HG03342 (cell line): Measurements from ENCODE around the gene TTC39B.
"Not testable (repeated sequence)": the region's sequence is repeated elsewhere in the genome, so short reads cannot be mapped to it uniquely, and the experiment has no call there.

Experiments used
- ATAC-seq: cut with Tn5 transposase; IDR thresholded peaks from one replicate; pipeline ENCODE4 v1.9.1; 2021; ENCODE audit warnings: mild to moderate bottlenecking, moderate library complexity; ENCODE audit not compliant: unreplicated experiment

The TTC39B gene

DNA sequence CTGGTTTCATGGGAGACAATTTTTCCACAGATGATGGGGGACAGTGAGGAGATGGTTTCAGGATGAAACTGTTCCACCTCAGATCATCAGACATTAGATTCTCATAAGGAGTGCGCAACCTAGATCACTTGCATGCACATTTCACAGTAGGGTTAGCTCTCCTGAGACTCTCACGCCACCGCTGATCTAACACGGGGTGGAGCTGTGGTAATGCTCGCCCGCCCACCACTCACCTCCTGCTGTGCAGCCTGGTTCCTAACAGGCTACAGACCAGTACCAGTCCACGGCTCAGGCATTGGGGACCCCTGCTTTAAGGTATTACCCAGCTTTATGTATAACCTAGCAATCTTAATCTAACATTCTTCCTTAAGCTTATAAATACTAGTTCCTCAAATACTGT, 35.6 kb downstream of the TTC39B start:
- no peak for ATAC-seq

DNA sequence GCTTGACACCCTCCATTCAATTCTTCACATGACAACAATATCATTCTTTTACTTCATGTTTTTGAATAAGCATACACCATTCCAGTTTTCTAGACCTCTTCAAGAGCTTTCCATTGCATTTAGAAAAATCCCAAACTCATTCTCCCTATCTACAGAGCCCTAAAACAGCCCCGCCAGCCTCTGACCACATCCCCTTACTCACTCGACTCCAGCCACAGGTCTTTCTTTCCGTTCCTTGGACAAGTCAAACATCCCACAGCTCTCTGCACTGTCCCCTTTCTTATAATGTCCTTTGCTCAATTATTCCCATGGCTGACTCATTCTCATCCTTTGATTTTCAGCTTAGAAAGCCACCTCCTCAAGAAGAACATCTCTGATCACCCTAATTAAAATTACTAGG, 38.2 kb downstream of the TTC39B start:
- ATAC-seq = no peak

DNA sequence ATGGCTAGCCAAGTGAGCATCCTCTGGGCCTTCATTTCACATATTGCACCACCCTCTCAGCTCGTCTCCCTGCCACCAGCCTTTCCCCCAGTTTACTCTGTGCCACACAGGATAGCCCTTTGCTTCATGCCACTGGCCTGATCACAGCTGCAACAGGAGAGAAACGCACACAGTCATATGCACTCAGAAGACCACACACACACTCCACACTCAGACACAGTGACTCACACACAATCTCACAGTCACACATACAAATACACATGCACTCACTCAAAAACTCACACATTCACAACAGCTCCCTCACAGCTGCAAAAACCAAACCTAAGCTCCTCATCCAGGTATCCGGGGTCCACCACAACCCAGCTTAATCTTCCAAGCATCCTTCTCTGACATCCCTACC, 38.7 kb downstream of the TTC39B start:
- no peak for ATAC-seq

DNA sequence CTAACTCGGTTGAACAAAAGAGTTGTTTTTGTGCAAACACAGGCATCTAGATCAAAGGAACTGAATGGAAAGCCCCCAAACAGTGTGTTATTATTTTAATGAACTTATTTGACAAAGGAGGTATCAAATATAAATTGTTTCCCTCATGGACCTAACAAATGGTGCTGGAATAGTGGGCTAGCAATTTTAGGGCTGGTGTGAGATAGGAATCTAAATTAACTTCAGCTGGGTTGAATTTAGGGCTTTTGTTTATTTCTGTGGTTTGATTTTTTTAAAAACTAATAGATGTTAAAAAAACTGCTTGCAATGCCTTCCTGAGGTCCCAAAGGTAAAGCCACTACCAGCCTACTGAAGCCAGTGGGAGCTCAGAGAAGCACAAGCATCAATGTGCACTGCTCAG, 42.1 kb downstream of the TTC39B start:
- ATAC-seq = no peak

DNA sequence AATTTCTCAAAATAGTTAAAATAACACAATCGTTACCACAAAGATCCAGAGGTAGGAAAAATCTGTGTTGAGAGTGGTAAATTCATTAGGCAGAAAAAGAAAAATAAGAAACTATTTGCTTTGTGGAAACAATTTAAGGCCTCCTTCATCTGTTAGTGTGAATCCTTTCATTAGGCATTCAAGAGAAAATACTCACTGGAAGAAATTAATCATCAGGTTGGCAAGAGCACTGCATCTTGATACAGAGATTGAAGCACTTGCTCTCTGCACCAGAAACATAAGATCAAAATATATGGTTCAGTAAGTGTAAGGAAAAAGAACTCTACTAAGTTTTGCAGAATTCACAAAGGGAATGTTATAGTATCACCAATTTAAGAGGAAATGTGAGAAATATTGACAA, 44.4 kb downstream of the TTC39B start:
- ATAC-seq = no peak

DNA sequence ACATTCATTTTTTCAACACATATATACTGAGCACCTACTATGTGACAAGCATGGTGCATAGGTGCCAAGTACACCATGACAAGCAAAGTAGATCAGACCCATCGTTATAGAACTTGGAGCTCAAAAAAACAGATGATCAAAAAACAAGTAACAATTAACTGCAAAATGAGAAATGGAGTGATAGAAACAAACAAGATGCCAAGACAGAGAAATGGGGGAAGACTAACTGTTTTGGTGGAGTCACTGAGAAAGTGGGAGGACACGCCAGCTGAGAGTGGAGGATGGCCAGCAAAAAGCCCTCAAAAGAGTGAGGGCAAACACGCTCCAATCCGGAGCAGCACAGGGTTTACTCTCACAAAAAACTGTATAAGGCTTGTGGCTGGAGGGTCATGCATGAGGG, 50.6 kb downstream of the TTC39B start:
- no peak for ATAC-seq

DNA sequence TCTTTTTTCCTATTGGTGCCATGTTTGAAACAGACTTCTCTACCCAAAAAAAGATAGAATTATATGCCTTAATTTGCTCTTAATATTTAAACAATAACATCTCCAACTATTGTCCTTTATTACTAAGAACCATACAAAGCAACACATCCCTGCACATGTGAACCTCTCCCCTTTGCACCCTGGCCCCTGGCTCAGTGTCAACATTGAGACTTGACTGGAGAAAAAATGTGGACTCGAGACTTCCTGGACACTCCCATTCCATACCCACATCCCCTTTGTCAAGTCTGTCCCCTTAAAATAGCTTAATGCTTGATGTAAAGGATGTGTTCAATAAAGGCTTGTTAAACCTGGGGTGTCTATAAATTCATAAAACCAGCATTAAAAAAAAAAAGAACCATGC, 53.2 kb downstream of the TTC39B start:
- no peak for ATAC-seq

DNA sequence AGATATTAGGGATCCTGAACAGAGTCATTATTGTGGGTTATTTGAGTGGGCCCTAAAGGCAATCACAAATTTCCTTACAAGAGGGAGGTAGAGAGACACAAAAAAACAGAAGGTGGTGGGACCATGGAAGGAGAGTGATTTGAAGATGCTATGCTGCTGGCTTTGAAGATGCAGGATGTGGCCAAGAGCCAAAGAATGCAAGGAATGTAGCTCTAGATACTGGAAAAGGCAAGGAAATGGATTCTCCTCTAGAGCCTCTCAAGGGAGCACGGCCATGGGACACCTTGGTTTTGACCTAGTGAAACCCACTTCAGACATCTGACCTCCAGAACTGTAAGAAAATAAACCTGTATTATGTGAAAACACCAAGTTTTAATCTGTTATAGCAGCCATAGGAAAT, 53.8 kb downstream of the TTC39B start:
- ATAC-seq = no peak

DNA sequence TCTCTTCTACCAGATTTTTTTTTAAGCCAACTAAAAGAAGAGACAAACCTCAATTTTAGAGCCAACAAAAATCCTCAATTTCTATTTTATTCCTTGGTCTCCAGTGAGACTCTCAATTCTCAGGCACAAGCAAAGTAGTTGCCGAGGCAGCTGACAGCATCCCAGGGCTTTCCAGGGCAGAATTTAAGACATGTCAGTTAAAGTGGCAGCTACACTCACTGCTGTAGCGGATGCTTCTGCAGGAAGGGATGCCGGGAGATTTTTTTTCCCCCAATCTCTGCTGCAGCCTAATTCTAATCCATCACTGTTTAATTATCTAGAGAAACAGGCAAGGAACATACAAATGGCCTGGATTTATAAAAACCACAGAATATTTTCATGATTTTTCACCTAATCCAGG, 57.0 kb downstream of the TTC39B start:
- no peak for ATAC-seq

DNA sequence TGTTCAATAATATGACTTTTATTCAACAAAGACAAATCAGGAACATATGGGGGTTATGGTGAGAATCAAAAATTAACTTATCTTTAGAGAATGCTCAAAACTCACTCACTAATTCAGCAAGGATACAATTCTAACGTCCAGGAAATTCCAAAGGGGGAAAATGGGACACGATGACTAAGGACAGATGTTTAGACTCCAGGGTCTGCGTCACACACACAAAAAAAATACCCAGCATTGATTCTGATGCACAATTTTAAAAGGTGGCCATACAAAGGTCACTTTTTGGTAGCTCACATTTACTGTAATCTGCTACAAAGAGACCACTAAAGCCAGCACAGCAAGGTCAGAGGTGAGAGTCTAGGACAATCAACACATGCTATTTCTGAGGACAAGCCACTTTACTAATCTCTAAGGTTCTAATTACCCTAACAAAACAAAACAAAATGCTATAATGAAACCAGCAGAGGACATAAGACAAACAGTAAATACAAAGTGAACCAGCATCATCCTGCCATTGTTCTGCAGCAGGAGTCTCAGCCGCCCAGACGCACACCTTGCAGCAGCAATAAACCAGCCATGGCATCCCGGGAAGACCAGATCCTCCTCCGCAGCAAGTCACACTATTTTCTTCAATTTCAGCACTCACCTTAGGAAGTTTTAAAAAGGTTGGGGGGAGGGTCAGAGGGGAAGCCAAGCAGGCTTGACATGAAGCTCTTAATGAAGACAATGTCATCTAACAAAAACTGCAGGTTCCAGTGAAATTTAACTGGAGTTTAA, 57.8 kb downstream of the TTC39B start:
- ATAC-seq = no peak

DNA sequence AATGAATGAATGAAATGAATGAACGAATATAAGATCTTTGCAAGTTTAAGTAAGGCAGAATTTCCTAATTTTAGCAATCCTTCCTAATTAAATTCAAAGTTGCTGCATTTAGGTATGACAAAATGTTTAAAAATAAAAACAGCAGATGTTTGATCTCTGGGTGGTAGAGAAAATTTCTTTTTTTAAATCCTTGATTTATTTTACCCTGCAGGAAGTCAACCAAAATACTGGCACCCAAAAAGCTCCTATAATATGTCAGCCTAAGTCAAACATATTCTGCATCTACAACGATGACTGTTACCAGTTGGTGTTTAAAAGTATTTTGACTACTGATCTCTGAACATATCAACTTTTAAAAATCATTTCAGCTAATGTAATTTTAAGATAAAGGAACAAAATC, 58.4 kb downstream of the TTC39B start:
- ATAC-seq = no peak

DNA sequence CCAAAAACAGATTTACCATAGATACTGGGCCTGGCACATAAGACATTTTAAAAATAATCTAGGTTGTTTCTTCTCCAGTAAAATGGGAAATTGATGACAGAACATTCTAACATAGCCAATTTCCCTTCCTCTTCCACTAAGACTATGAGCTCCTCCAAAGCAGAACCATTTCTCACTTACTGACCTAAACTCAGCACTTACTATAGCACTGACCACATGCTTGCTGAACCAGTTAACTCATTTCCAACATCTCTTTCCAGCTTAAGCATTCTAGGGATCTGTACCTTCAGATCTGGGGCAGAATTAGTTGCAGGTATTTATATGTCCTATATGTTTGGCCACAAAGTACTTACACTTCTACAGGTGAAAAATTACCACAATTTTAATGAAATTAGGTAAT, 58.9 kb downstream of the TTC39B start:
- ATAC-seq = no peak

DNA sequence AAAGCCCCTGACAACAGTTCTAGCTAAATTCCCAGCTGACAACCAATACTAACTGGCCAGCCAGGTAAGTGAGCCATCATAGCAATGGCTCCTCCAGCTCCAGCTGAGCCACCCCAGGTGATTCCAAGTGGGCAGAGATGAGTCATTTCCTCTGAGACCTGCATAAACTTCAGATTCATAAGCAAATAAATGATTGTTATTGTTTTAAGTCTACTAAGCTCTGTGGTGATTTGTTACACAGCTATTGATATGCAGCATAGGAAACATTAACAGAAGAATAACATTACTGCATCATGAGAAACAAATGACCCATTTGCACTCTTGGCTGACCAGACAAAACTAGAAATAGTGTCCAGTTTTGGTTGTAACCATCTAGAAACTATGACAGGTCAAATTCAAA, 60.3 kb downstream of the TTC39B start:
- no peak for ATAC-seq

DNA sequence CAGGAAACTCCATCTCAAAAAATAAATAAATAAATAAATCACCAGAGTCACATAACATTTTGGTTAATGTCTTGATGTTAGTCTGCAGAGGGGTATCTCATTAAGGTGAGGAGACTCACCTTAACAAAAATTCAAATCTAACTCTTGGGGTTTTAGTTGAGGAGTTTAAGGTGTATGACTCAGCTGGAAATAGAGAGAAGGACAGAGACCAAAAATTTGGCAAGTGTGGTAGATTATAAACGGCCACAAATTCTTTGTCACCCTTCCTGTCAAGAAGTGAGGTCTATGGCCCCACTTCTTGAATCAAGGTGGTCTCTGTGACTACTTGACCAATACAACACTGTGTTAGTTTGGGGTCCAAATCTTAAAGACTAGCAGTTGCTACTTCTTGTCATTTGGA, 60.8 kb downstream of the TTC39B start:
- ATAC-seq = no peak

DNA sequence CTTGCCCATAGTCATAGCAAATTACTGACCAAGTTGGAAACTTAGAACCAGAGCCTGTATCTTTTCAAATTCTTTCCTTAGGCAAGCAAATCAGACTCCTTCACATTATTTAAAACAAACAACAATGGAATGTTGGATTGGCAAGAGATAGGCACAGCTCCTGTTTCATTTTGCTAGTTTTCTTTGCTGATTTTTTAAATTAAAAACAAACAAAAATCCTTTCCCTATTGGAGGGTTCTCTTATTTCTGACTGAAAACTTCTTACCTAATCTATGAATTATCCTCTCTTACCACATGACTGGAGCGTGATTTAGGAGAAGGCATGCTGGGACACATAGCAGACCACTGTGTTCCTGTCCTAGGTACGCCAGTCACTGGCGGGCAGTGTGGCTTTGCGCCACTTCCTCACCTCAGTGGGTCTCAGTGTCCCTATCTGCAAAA, 63.0 kb downstream of the TTC39B start:
- ATAC-seq = no peak

DNA sequence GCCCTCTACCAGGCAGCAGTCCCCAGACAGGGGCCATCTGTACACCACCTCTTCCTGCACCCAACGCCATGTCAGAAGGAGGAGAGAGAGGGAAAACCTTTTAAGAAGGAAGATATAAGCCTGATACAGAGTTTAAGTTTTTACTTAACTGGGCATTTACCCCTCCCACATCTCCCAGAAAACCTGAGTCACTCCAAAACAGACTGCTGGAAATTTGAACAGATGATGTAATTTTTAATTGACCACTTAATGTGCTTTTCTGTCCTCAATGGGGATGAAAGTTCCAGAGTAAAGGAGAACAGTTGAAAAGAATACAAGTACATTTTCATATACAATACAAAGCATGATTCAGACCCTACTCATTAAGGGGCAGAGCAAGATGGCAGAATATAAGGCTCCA, 63.9 kb downstream of the TTC39B start:
- ATAC-seq = no peak

DNA sequence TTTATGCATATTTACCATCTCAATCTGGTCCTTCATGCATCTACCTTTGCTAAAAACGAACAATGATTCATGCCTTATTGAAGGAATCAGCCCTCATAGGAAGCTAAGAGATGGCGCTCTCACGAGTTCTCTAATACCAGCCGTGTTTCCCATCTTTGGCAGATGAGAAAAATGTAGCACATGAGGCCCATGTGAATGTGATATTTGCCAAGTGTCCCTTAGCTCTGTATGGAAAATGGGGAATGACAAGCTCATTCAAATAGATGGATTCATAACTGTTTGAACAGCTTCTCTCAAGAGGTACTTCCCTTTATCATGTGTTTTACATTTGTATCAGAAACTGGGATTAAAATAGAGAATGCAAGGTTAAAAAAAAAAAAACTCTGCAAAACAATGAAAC, 66.1 kb downstream of the TTC39B start:
- no peak for ATAC-seq

DNA sequence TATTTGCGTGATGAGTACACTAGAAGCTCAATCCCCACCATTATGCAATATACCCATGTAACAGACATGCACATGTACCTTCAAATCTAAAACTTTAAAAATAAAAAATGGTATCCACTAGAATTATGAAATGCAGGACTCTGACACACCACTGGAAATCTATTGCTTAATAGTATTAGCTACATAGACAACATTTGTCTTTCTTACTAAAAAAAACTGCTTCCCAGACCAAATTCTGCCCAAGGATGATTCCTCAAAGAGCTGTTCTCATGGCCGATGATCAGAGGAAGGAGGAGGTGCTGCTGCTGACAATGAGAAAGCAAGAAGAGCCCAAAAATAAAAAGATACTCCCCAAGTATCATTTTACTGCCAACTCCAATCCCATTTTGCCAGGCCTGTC, 67.2 kb downstream of the TTC39B start:
- ATAC-seq = no peak

DNA sequence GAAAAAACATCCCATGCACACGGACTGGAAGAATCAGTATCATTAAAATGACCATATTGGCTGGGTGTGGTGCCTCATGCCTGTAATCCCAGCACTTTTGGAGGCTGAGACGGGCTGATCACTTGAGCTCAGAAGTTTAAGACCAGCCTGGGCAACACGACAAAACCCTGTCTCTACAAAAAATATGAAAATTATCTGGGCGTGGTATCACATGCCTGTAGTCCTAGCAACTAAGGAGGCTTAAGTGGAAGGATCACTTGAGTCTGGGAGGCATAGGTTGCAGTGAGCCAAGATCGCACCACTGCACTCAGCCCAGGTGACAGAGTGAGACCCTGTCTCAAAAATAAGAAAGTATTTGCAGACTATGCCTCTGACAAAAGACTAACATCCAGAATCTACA, 68.4 kb downstream of the TTC39B start:
- no peak for ATAC-seq

DNA sequence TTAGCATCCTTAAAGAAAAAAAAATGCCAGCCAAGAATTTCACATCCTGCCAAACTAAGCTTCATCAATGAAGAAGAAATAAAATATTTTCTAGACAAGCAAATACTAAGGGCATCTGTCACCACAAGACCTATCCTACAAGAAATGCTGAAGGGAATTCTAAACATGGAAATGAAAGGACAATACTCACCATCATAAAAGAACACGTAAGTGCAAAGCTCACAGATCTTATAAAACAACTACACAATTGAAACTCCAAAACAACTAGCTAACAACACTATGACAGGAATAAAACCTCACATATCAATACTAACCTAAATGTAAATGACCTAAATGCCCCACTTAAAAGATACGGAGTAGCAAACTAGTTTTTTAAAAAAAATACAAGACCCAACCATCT, 71.4 kb downstream of the TTC39B start:
- ATAC-seq = no peak

DNA sequence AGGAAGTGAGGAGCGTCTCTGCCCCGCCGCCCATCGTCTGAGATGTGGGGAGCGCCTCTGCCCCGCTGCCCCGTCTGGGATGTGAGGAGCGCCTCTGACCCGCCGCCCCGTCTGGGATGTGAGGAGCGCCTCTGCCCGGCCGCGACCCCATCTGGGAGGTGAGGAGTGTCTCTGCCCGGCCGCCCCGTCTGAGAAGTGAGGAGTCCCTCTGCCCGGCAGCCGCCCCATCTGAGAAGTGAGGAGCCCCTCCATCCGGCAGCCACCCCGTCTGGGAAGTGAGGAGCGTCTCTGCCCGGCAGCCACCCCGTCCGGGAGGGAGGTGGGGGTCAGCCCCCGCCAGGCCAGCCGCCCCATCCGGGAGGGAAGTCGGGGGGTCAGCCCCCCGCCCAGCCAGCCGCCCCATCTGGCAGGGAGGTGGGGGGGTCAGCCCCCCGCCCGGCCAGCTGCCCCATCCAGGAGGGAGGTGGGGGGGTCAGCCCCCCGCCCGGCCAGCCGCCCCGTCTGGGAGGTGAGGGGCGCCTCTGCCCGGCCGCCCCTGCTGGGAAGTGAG, 73.0 kb downstream of the TTC39B start:
- not testable (repeated sequence) for ATAC-seq

DNA sequence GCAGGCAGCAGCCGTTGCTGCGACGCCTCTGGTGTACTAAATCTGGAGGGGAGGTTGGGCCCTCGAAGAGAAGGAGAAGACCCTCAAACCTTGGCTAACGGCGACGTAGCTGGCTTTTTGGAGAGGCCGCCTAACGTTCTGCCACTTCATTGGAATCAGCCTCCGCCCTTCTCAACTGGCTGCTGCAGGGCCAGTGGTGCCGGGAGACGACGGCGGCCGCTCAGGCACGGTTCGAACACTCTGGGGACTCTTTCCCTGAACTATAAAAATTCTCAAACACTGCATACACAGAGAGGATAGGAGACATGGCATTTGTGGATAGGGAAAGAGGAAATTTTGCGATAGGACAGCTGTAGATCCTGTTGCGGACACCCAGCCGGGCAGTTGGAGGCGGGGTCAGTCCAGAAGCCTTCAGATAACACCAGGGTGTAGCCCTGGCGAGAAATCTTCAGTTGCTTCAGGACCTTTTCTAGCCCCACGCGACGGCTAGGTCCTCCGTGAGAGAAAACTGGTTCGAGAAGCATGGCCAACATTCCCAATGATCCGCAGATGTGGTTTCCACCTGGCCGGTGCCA, 74.2 kb downstream of the TTC39B start:
- ATAC-seq = not testable (repeated sequence)
